Measurements from ENCODE around the gene HNRNPUL2. TPM values are rescaled to one million over a fixed set of nuclear protein-coding genes. Genes with fewer than 3 reads are reported as not detected.

HNRNPUL2 gene
- polyA plus RNA-seq, 1 donor from 2014 or later, result 27.5 TPM

DNA sequence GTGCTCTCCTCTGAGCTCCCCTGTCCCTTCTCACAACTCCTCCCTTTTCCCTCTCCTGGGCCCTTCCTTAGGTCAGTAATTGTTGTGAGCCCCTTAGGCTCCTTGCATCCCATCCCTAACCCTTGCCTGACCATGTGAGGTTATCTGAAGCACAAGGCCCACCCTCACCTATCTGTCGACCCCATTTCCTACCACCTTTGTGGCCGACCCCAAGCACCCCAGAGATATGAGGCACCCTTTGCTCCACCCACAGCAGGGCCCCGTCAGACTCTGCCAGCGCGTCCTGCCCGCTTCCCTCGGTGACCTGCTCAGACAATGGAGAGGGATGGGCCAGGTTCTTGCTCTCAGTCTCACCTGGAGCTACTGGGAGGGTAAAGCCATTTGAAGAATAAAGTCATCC lies 18.5 kb downstream of the HNRNPUL2 start:
- Histone ChIP-seq H3K9ac (ENCODE audit: low read length) (peak overlapping the region; percentile 99), H4K20me1 (ENCODE audit: insufficient read depth) (no peaks in the 10 kb centered on the region), H3K9me3 (ENCODE audit: low read length) (no peaks in the 10 kb centered on the region), H3K9me2 (ENCODE audit: insufficient read depth, low read length) (no peaks in the 10 kb centered on the region), H3K79me2 (replicated peaks; ENCODE audit: insufficient read depth, low read length) (peaks cover 41% of the 10 kb centered on the region), H3F3A (ENCODE audit: insufficient read depth, low read length, poor library complexity, severe bottlenecking) (peaks cover 6% of the 10 kb centered on the region), H3K27me3 (ENCODE audit: insufficient read depth, low read depth, low read length) (no peaks in the 10 kb centered on the region), H3K4me3 (ENCODE audit: low read length) (peak overlapping the region; percentile 75), H3K4me2 (ENCODE audit: low read length) (peak overlapping the region; percentile 98), H2AFZ (ENCODE audit: low read depth, low read length) (no peak overlapping the region), H3K27ac (ENCODE audit: low read length) (peak overlapping the region; percentile 96), H3K36me3 (ENCODE audit: insufficient read depth, low read length) (peaks cover 11% of the 10 kb centered on the region)
- TF ChIP-seq, protein P1, sequence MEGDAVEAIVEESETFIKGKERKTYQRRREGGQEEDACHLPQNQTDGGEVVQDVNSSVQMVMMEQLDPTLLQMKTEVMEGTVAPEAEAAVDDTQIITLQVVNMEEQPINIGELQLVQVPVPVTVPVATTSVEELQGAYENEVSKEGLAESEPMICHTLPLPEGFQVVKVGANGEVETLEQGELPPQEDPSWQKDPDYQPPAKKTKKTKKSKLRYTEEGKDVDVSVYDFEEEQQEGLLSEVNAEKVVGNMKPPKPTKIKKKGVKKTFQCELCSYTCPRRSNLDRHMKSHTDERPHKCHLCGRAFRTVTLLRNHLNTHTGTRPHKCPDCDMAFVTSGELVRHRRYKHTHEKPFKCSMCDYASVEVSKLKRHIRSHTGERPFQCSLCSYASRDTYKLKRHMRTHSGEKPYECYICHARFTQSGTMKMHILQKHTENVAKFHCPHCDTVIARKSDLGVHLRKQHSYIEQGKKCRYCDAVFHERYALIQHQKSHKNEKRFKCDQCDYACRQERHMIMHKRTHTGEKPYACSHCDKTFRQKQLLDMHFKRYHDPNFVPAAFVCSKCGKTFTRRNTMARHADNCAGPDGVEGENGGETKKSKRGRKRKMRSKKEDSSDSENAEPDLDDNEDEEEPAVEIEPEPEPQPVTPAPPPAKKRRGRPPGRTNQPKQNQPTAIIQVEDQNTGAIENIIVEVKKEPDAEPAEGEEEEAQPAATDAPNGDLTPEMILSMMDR (IDR thresholded peaks at IDR 0.05; ENCODE audit: poor library complexity, severe bottlenecking), result no peak
- TF ChIP-seq RAD21 (conservative IDR thresholded peaks at IDR 0.05), result no peak
- no peak for TF ChIP-seq POLR2AphosphoS5 (IDR thresholded peaks at IDR 0.05)
- TF ChIP-seq SMC3 (conservative IDR thresholded peaks at IDR 0.05; ENCODE audit: poor library complexity), result no peak
- no peak for TF ChIP-seq MXI1 (conservative IDR thresholded peaks at IDR 0.05; ENCODE audit: poor library complexity, severe bottlenecking)
- TF ChIP-seq, protein P2, sequence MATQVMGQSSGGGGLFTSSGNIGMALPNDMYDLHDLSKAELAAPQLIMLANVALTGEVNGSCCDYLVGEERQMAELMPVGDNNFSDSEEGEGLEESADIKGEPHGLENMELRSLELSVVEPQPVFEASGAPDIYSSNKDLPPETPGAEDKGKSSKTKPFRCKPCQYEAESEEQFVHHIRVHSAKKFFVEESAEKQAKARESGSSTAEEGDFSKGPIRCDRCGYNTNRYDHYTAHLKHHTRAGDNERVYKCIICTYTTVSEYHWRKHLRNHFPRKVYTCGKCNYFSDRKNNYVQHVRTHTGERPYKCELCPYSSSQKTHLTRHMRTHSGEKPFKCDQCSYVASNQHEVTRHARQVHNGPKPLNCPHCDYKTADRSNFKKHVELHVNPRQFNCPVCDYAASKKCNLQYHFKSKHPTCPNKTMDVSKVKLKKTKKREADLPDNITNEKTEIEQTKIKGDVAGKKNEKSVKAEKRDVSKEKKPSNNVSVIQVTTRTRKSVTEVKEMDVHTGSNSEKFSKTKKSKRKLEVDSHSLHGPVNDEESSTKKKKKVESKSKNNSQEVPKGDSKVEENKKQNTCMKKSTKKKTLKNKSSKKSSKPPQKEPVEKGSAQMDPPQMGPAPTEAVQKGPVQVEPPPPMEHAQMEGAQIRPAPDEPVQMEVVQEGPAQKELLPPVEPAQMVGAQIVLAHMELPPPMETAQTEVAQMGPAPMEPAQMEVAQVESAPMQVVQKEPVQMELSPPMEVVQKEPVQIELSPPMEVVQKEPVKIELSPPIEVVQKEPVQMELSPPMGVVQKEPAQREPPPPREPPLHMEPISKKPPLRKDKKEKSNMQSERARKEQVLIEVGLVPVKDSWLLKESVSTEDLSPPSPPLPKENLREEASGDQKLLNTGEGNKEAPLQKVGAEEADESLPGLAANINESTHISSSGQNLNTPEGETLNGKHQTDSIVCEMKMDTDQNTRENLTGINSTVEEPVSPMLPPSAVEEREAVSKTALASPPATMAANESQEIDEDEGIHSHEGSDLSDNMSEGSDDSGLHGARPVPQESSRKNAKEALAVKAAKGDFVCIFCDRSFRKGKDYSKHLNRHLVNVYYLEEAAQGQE (IDR thresholded peaks at IDR 0.05; ENCODE audit: borderline replicate concordance), result no peak
- no peak for TF ChIP-seq EZH2 (IDR thresholded peaks at IDR 0.05; ENCODE audit: borderline replicate concordance, insufficient read depth, low read length, poor library complexity, severe bottlenecking)
- TF ChIP-seq TAF1 (IDR thresholded peaks at IDR 0.05; ENCODE audit: low read depth), result no peak

DNA sequence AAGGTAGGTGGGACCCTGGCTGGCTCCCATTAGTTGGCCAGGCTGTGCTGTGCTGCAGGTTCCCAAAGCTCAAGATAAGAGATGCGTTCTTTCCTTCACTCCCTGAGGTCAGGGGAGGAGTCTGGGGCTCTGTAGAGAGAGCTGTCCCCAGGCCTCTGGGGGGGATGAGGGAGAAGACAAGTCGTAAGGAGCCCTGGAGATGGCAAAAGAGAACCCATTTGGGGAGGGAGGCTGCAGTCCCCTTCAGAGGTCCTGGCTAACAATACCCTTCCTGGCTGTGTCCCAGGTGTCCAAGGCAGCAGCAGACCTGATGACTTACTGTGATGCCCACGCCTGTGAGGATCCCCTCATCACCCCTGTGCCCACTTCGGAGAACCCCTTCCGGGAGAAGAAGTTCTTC lies 18.9 kb downstream of the HNRNPUL2 start:
- peaks cover 11% of the 10 kb centered on the region for H3K36me3 ChIP-seq (ENCODE audit: insufficient read depth, low read length)
- H3K27ac ChIP-seq (ENCODE audit: low read length), result peak overlapping the region; percentile 96
- H3K4me3 ChIP-seq (ENCODE audit: low read length), result peak overlapping the region; percentile 75
- peaks cover 6% of the 10 kb centered on the region for H3F3A ChIP-seq (ENCODE audit: insufficient read depth, low read length, poor library complexity, severe bottlenecking)
- H3K9me3 ChIP-seq (ENCODE audit: low read length), result no peaks in the 10 kb centered on the region
- H3K9ac ChIP-seq (ENCODE audit: low read length), result peak overlapping the region; percentile 99
- peaks cover 41% of the 10 kb centered on the region for H3K79me2 ChIP-seq (replicated peaks; ENCODE audit: insufficient read depth, low read length)
- H4K20me1 ChIP-seq (ENCODE audit: insufficient read depth), result no peaks in the 10 kb centered on the region
- H3K4me2 ChIP-seq (ENCODE audit: low read length), result peak overlapping the region; percentile 98
- H2AFZ ChIP-seq (ENCODE audit: low read depth, low read length), result no peak overlapping the region
- TF ChIP-seq, protein P2 (IDR thresholded peaks at IDR 0.05; ENCODE audit: borderline replicate concordance), result peak; percentile 4
- TF ChIP-seq POLR2AphosphoS5 (IDR thresholded peaks at IDR 0.05), result no peak
- H3K27me3 ChIP-seq (ENCODE audit: insufficient read depth, low read depth, low read length), result no peaks in the 10 kb centered on the region
- no peaks in the 10 kb centered on the region for H3K9me2 ChIP-seq (ENCODE audit: insufficient read depth, low read length)

Measured in neural cell (in vitro differentiated cells).